Measurements from ENCODE around the gene ZNF615.

DNA sequence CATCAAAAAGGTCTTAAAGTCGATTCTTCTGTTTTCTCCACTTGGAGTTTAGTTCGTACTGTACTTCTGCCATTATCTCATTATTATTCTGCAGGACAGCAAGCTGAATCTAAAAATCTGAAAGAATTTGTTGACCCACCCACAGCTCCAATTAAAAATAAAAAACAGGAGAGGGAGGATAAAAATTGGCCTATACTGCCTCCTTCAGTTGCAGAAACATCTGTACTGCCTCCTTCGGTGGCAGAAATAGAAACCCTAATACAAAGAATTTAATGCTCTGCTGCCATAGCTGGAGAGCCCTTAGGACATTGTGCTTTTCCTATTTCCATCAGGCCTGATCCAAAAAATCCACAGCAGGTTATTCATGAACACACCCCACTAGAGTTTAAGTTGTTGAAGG, 31.2 kb downstream of the ZNF615 start:
- TF ChIP-seq CTCF (IDR thresholded peaks at IDR 0.05) (no peak), ZFX (IDR thresholded peaks at IDR 0.05; ENCODE audit: borderline replicate concordance) (no peak)
